ENCODE measurements around the gene IL17RD. TPM values are rescaled to one million over a fixed set of nuclear protein-coding genes. Genes with fewer than 3 reads are reported as not detected.

The IL17RD gene
- total and polyA plus RNA-seq, 9 of the 15 experiments (the other 6 are each of a cell fraction or from before 2014, with no cell fraction given) = under 0.01 to 0.09 (median 0.04) TPM; not detected in 4

DNA sequence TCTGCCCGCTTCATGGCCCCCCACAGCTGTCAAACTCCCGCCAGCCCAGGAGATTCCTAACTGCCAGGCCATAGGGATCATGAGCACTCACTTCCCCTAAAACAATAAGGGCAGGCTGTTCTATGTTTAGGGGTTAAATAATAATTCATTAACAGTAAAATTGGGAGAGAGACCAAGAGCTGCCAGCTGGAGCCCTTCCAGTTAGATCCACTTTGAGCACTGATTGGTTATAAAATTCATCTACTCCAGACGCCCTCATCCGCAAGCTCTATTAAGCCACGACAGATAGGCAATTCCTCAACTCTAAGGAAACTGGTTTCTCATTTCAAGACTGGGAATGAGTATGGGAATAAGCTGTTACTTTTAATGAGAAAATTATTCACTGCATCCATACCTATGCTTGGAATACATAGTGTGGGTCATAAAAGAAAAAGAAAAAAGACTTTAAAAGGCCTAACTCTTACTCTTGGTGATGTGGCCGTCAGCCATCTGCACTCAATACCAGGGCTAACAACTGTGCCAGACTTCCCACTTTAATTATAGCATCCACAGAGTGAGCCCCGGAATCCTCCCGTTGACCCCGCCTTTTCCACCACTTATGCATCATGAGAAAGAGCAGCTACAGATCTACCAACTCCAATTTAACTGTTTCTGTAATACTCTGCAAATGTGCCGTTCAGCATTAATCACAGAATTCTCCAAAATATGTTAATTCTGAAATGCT, 44.5 kb downstream of the IL17RD start:
- ATAC-seq (no peak), DNase-seq (ENCODE audit: extremely low read depth in 1 of 4, low spot score in 3 of 4) (no peak), FAIRE-seq (no peak)
- Histone ChIP-seq H3K79me2 (ENCODE audit: control insufficient read depth, insufficient read depth, low read length) (no peaks in the 10 kb centered on the region), H3K27me3 (ENCODE audit: control insufficient read depth in 2 of 2, insufficient read depth in 2 of 2, low read length in 2 of 2) (peaks cover 12 to 41% of the 10 kb centered on the region in 2 experiments), H3K36me3 (ENCODE audit: control insufficient read depth, insufficient read depth, low read length) (no peaks in the 10 kb centered on the region), H3K9ac (ENCODE audit: insufficient read depth in 1 of 2, low read depth in 2 of 2, low read length in 2 of 2) (no peak overlapping the region), H3K27ac (ENCODE audit: extremely low read depth, low read depth, low read length) (no peak overlapping the region), H3K4me2 (ENCODE audit: insufficient read depth, low read length) (no peak overlapping the region), H3K9me1 (ENCODE audit: control insufficient read depth, insufficient read depth, low read length) (no peaks in the 10 kb centered on the region), H3K4me3 (no peak overlapping the region), H3K9me3 (replicated peaks; ENCODE audit: control insufficient read depth, insufficient read depth, low read depth, low read length) (no peaks in the 10 kb centered on the region), H3K4me1 (replicated peaks in 1 of 2; ENCODE audit: control insufficient read depth in 2 of 2, insufficient read depth in 2 of 2, low read length in 2 of 2) (no peaks in the 10 kb centered on the region), H2AFZ (ENCODE audit: low read depth, low read length) (no peak overlapping the region), H4K20me1 (replicated peaks; ENCODE audit: control insufficient read depth, insufficient read depth, low read length) (no peaks in the 10 kb centered on the region)
- ChIA-PET CTCF (ENCODE audit: low intra/inter-chr PET ratio) (no interaction called here), POLR2A (interaction anchor here (0.8 kb wide), 1 partner anchor 10 kb away, joined by 3 read pairs; no protein-coding TSS in a partner anchor)
- WGBS (ENCODE audit: insufficient coverage, low coverage, missing lambda C conversion rate) = 1% methylated on average over 10 of the region's 10 CpGs
- no TSS peak for BruUV-seq (replicated peaks)
- intact Hi-C loops (cut with micrococcal nuclease) (no loop called here), in situ Hi-C loops (cut with MboI) (no loop called here)
- TF ChIP-seq, protein P1, sequence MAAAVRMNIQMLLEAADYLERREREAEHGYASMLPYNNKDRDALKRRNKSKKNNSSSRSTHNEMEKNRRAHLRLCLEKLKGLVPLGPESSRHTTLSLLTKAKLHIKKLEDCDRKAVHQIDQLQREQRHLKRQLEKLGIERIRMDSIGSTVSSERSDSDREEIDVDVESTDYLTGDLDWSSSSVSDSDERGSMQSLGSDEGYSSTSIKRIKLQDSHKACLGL (CRISPR knock-in tag; IDR thresholded peaks at IDR 0.05; ENCODE audit: borderline replicate concordance, poor library complexity, severe bottlenecking) = no peak
- no peak for TF ChIP-seq CHD2 (IDR thresholded peaks at IDR 0.05; ENCODE audit: low read depth, low read length)
- TF ChIP-seq, protein P2, sequence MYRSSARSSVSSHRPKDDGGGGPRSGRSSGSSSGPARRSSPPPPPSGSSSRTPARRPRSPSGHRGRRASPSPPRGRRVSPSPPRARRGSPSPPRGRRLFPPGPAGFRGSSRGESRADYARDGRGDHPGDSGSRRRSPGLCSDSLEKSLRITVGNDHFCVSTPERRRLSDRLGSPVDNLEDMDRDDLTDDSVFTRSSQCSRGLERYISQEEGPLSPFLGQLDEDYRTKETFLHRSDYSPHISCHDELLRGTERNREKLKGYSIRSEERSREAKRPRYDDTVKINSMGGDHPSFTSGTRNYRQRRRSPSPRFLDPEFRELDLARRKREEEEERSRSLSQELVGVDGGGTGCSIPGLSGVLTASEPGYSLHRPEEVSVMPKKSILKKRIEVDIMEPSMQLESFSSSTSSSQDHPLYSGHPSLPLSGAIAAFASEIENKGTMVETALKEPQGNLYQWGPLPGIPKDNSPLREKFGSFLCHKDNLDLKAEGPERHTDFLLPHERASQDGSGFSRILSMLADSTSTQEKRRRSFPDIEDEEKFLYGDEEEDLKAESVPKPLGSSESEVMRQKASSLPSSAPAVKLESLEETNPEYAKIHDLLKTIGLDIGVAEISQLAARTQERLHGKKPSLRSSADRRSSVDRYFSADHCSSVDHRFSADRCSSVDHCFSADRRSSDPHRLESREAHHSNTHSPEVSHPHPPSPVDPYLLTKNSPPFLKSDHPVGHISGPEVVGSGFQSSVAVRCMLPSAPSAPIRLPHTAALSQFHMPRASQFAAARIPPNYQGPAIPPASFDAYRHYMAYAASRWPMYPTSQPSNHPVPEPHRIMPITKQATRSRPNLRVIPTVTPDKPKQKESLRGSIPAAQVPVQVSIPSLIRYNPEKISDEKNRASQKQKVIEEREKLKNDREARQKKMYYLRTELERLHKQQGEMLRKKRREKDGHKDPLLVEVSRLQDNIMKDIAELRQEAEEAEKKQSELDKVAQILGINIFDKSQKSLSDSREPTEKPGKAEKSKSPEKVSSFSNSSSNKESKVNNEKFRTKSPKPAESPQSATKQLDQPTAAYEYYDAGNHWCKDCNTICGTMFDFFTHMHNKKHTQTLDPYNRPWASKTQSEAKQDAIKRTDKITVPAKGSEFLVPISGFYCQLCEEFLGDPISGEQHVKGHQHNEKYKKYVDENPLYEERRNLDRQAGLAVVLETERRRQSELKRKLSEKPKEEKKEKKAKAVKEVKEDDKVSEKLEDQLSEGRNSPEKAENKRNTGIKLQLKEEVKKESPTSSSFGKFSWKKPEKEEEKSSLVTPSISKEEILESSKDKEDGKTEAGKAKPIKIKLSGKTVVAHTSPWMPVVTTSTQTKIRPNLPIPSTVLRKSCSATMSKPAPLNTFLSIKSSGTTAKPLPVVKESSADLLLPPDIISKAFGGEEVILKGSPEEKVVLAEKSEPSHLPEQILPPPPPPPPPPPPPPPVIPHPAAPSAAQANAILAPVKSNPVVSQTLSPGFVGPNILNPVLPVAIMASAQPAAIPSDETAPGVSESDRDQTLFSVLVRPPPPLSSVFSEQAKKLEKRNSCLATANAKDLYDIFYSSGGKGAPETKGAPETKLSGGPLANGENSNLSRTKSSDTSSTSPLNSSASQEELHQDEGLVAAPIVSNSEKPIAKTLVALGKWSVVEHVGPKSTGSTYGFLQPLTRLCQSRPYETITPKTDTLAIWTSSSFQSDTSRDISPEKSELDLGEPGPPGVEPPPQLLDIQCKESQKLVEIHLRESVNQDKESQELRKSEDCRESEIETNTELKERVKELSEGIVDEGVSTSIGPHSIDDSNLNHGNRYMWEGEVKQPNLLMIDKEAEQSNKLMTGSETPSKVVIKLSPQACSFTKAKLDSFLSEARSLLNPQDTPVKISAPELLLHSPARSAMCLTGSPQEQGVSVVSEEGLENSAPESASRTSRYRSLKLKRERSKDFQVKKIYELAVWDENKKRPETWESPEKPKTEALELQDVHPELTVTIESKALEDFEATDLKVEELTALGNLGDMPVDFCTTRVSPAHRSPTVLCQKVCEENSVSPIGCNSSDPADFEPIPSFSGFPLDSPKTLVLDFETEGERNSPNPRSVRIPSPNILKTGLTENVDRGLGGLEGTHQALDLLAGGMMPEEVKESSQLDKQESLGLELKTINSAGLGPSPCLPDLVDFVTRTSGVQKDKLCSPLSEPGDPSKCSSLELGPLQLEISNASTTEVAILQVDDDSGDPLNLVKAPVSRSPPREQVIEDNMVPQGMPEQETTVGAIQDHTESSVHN (IDR thresholded peaks at IDR 0.05; ENCODE audit: borderline replicate concordance in 1 of 2, low read depth in 1 of 2) = no peak
- TF ChIP-seq RUNX1 (IDR thresholded peaks at IDR 0.05; ENCODE audit: low read depth) = no peak
- no peak for TF ChIP-seq ZBTB33 (CRISPR knock-in tag; IDR thresholded peaks at IDR 0.05)
- no peak for TF ChIP-seq ZNF764 (CRISPR knock-in tag; IDR thresholded peaks at IDR 0.05; ENCODE audit: low read depth)
- TF ChIP-seq SMC3 (conservative IDR thresholded peaks at IDR 0.05; ENCODE audit: insufficient read depth, low read depth, low read length) = no peak
- no peak for TF ChIP-seq NCOR1 (IDR thresholded peaks at IDR 0.05)
- TF ChIP-seq GABPB1 (CRISPR knock-in tag; IDR thresholded peaks at IDR 0.05) = no peak

All from K562 (cell line).